ENCODE data around the gene DUSP2. TPM values are rescaled to one million over a fixed set of nuclear protein-coding genes. Genes with fewer than 3 reads are reported as not detected.

The DUSP2 gene
- total RNA-seq, 1 donor, result 0.86 TPM

DNA sequence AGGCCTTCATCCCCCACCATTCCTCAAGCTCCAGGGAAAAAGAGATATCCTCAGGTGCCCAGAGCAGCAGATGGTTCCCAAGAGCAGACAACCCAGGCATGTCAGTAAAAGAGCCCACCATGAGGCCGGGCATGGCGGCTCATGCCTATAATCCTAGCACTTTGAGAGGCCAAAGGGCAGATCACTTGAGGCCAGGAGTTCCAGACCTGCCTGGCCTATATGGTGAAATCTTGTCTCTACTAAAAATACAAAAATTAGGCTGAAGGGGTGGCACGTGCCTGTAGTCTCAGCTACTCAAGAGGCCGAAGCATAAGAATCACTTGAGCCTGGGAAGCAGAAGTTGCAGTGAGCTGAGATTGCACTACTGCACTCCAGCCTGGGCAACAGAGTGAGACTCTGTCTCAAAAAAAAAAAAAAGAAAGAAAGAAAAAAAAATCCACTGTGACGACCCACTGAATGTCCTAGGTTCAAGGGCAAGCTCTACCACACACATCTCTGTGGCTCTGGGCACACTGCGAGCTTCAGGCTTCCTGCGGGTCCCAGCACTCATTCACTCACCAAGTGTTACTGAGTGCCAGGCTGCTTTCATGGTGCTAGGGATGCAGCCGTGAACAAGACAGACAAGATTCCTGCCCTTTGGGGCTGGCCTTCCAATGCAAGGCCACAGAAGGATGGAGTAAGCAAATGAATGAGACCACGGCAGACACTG lies 6.5 kb upstream of the DUSP2 start:
- DNase-seq (ENCODE audit: low read depth), result no peak
- TF ChIP-seq, protein P1, sequence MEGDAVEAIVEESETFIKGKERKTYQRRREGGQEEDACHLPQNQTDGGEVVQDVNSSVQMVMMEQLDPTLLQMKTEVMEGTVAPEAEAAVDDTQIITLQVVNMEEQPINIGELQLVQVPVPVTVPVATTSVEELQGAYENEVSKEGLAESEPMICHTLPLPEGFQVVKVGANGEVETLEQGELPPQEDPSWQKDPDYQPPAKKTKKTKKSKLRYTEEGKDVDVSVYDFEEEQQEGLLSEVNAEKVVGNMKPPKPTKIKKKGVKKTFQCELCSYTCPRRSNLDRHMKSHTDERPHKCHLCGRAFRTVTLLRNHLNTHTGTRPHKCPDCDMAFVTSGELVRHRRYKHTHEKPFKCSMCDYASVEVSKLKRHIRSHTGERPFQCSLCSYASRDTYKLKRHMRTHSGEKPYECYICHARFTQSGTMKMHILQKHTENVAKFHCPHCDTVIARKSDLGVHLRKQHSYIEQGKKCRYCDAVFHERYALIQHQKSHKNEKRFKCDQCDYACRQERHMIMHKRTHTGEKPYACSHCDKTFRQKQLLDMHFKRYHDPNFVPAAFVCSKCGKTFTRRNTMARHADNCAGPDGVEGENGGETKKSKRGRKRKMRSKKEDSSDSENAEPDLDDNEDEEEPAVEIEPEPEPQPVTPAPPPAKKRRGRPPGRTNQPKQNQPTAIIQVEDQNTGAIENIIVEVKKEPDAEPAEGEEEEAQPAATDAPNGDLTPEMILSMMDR (IDR thresholded peaks at IDR 0.05; ENCODE audit: insufficient read depth, low read depth, low read length), result no peak
- no peak overlapping the region for H3K4me3 ChIP-seq (ENCODE audit: low read depth, low read length)

DNA sequence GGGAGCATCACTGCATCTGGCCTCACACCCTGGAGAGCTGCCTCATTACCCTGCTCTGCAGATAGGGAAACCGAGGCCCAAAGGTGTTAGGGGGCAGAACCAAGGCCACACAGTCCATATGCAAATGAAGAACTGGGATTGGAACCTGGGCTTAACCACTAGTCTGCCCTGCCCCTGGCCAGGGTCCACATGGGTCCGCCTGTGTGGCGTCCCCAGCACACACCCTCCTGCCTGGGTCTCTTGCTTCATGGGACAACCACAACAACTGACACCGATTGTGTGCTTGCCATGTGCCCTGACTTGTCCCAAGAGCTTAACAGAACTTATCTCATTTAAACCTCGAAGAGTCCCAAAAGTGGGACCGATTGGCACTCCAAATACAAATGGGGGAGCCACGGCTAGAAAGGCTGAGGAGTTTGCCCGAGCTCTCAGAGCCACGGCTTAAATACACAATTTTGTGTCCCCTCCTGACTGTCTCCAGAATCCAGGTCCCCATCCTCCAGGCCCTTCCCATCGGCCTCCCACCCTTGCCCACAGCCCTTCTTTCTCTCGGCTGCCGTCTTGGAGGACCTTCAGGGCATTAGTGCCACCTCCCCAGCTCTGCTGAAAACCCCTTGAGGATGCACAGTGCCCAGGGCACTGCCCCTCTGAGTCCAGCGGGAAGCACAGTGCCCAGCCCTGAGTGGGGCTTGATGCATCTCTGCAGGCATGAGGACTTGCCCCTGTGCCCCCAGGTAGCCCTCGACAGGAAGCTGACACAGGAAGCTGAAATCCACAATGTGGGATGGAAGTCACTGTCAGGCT lies 5.8 kb upstream of the DUSP2 start:
- DNase-seq (ENCODE audit: low read depth), result no peak
- TF ChIP-seq, protein P1 (IDR thresholded peaks at IDR 0.05; ENCODE audit: insufficient read depth, low read depth, low read length), result no peak
- no peak overlapping the region for H3K4me3 ChIP-seq (ENCODE audit: low read depth, low read length)

DNA sequence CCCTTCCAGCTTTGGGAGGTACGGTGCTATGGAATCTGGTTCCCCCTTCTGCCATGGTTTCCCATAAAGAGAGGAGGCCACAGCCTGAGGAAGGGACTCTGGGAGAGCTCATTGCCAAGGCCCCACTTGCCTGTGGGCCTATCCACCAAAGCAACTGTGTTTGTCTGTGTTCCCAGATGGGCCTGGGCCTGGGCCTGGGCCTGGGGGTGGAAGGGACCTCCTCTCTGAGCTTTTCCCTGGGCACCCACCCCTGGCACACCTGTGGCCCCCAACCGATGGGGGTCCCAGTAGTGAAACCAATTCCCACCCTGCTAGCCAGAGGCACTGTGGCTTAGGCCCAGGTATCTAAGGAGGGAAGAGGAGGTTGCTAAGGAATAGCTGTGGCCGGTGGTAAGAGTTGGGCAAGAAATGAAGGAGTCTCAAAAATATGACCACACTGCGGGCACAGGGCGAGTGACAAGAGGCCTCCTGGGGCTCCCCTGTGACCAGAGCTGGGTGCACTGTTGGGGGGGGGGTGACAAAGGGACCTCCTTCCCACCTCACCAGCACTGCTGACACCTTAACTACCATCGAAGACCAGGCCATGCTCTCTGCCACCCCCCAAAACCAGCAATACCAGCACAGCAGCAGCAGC lies 4.9 kb upstream of the DUSP2 start:
- H3K4me3 ChIP-seq (ENCODE audit: low read depth, low read length), result no peak overlapping the region
- DNase-seq (ENCODE audit: low read depth), result no peak
- TF ChIP-seq, protein P1 (IDR thresholded peaks at IDR 0.05; ENCODE audit: insufficient read depth, low read depth, low read length), result no peak

DNA sequence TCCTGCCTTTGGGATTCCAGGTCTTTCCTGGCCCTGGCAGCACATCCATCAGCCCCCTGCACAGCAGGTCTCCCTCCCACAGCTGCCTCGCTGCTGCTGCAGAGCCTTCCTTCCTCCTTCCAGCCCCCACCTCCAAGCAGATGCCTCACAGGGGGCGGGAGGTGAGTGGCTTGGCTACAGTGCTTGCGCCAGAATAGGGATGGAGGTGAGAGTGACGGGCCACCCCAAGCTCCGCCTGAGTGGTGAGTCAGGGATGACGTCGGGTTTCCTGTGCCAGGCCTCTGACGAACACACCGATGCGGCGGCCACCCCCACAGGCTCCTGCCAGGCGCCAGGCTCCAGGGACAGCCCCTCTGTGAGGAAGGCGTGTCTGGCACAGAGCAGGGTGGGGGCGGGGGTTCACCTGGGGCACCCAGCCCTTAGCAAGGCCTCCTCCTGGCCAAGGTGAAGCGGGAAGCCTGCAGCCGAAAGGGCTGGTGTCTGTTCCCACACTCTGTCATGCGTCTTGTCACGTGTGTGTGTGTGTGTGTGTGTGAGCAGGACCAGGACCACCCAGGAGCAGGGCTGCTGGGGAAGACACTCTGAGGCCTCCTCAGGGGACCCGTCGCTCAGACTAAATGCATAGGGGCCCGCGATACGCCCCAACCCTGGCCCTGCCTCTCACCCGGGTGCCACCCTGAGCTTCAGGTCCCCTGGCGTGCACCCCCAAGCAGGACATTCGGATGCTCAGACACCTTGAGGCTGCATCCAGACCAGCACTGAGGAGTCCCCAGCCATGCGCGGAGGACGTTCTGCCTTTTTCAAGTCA lies 3.4 kb upstream of the DUSP2 start:
- TF ChIP-seq, protein P1 (IDR thresholded peaks at IDR 0.05; ENCODE audit: insufficient read depth, low read depth, low read length), result no peak
- H3K4me3 ChIP-seq (ENCODE audit: low read depth, low read length), result no peak overlapping the region
- DNase-seq (ENCODE audit: low read depth), result peak; percentile 80

DNA sequence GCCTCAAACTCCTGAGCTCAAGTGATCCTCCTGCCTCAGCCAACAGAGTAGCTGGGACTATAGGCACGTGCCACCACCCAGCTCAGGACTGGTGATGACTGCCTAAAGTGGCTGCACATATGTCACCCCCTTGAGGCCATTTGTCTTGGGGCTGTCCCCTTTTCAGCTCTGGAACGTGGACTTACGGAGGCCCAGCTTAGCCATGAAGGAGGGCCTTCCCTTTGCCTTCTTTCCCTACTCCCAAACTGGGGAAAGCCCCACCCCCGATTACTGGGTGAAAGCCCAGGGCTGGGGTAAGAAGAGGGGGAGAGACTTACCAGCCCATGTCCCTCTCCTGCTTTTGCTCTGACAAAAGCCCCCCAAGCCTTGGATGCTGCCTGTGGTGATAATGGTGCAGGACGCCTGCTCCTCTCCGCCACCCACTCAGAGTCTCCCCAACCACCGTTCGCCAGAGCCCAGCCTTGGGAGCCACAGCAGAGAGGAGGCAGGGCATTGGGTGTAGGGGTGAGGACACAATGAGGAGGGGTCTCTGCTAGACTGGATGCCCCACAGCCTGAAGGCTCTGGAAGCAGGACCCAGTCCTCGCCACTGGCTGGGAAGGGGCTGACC lies 2.5 kb upstream of the DUSP2 start:
- H3K4me3 ChIP-seq (ENCODE audit: low read depth, low read length), result no peak overlapping the region
- TF ChIP-seq, protein P1 (IDR thresholded peaks at IDR 0.05; ENCODE audit: insufficient read depth, low read depth, low read length), result no peak
- DNase-seq (ENCODE audit: low read depth), result no peak

All from fibroblast of villous mesenchyme (primary cell).